ENCODE results near the gene CFHR4.
"Not testable (repeated sequence)": the region's sequence is repeated elsewhere in the genome, so short reads cannot be mapped to it uniquely, and the experiment has no call there.

The CFHR4 gene

DNA sequence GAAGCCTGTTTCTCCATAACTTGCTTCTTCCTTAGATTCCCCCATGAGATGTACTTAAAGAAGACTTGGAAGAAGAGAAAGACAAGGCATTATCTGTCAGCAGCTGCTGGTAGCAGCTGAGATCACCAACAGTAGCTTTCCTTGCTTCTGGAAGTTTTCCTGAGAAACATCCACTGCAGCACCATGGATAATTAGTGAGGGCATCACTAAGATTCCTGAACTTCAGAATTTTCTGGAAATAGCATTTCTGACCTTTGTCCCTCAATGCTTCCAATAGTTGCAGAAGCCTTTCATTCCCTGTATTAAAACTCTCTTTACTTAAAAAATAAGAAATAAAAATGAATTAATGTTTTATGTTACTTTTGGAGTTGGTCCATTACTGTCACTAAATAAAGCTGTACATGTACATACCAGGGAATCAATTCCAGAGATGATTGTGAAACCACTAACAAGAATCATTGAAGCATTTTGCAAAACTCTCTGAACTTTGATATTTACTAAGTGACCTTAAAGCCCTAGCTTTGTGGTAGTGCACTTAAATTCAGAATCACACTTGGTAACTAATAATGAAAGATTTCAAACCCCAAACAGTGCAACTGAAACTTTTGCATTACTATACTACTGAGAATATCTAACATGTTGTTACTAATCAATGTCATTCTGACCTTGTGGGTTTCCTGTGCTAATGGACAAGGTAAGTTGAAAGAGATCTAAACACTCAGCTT lies at the start of gene CFHR4:
CFHR4 (plus strand) TSS at position 538 of the 725 bp plus-strand sequence; CDS start at position 637, 99 bp downstream.
- DNase-seq, result no peak

DNA sequence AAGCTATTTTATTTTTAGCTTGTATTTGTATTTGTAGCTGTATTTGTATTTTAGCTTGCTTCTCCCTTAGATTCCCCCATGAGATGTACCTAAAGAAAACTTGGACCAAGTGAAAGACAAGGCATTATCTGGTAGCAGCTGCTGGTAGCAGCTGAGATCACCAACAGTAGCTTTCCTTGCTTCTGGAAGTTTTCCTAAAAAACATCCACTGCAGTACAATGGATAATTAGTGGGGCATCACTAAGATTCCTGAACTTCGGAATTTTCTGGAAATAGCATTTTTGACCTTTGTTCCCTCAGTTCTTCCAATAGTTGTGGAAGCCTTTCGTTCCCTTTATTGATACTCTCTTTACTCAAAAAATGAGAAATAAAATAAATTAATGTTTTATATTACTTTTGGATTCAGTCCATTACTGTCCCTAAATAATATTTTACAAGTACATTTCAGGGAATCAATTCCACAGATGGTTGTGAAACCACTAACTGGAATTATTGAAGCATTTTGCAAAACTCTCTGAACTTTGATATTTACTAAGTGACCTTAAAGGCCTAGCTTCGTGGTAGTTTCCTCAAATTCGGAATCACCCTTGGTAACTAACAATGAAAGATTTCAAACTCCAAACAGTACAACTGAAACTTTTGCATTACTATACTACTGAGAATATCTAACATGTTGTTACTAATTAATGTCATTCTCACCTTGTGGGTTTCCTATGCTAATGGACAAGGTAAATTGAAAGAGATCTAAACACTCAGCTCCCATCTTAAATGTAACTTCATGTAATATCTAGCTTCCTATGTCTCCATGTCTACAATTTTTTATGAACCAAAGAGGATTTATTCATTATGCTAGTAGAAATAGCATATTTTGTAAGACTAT lies 38.0 kb upstream of the CFHR4 start:
- DNase-seq, result not testable (repeated sequence)

DNA sequence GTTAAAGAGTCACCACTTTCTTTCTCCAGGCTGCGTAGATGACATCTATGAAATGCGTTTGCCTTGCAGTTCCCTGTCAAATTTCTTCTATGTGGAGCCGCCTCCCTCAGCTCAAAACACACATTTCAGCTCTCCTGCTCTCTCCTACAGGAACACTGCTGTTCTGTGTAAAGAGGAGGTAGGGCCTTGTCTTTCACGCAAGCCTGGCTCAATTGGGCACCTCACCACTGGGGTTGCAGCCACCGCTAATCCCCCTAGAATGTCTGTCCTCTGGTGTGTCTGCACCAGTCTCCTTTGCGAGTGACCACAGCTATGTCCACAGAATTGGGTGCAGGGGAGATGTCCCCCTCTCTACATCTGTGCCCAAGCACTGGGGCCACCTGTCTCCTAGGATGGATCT lies 31.8 kb upstream of the CFHR4 start:
- DNase-seq, result no peak

DNA sequence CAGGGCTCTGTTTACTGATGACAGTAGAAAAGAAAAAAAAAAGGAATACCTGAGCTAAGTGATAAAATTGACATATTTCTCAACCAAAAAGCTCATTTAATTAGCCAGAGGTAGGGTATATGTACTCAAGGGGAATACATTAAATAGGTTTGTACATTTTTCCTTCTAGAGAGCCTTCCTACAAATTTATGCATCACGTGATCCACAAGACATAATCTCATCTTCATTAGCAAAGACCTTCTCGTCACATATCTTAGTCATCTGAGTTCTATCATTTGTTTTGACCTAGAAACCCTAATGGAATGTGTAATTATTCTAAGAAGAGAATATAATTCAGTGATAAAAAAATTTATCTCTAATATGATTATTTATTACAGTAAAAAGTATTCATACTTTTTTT lies 30.7 kb upstream of the CFHR4 start:
- no peak for DNase-seq

DNA sequence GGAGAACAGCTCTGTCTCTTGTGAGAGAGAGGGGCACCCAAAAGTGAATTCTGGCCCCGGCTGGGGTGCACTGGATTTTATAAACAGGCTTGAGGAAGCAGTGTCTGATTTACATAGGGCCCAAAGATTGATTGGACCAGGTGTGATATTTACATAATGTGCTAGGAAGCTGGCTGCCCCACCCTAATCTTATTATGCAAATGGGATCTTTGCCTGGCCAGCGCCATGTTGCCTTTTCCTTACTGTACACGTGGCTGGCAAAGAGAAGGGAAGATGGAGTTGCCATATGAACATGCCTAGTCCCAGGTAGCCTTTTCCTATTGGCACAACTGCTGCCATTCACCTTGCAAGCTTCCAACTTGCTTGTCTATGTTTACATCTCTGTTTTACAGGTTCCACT lies 29.0 kb upstream of the CFHR4 start:
- DNase-seq, result no peak

DNA sequence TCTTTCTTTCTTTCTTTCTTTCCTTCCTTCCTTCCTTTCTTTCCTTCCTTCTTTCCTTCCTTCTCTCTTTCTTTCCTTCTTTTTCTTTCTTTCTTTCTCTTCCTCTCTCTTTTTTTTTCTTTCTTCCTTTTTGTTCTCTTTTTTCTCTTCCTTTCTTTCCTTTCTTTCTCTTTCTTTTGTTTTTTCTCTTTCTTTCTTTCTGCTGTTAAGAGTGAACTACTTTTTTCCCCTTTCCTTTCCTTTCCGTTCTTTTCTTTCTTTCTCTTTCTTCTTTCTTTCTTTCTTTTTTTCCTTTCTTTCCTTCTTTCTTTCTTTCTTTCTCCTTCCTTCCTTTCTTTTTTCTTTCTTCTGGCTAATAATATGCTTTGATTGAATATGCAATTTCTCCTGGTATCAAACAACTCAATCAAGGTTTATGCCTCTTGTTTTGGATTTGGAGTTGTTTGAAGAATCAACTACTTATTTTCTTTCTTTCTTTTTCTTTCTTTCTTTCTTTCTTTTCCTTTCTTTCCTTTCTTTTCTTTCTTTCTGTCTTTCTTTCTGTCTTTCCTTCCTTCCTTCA lies 27.4 kb upstream of the CFHR4 start:
- no peak for DNase-seq

DNA sequence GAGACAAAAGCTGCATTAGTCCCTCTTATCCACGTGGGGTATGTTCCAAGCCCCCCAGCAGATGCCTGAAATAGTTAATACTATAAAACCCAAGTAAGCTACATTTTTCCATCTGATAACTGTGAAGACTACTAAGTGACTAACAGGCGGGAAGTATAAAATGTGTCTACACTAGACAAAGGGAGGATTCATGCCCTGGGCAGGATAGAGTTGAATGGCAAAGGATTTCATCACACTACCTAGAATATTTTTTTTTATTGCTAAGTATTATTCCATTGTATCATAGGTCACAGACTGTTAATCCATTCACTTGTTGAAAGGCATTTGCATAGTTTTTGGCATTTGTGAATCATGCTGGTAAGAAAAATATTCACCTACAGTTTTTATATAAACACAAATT lies 26.4 kb upstream of the CFHR4 start:
- no peak for DNase-seq

DNA sequence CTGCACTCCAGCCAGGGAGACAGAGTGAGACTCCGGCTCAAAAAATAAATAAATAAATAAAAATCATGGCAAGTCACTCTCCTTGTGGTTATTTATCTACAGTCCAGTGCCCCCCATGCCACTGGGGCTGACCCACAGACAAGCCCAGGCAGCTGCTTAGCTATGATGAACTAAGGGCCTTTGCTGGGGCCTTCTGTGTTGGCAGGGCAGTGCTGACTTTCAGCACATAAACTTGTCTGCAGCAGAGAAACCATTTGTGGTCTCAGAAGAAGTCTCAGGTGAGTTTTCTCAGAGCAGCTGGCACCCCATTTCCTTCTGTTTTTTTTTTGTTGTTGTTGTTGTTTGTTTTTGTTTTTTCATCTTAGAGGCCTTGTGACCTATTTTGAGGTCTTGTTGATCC lies 20.9 kb upstream of the CFHR4 start:
- no peak for DNase-seq

DNA sequence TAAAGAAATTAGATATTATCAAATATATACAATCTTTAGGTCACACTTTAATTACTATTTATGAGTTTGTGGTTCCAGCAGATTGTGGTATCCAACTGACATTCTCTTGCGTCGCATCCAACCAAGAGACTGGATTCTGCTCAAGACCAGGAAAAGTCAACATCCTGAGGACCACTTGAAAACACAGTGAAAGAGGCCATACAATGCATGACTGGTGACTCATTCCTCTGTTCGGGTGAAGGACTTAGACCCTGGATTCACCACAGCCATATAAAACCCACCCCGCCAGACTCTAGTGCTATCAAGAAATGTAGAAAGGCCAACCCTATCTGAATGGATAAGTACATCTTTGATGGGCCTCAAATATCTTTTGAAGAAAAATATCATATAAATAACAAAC lies 14.5 kb upstream of the CFHR4 start:
- no peak for DNase-seq

DNA sequence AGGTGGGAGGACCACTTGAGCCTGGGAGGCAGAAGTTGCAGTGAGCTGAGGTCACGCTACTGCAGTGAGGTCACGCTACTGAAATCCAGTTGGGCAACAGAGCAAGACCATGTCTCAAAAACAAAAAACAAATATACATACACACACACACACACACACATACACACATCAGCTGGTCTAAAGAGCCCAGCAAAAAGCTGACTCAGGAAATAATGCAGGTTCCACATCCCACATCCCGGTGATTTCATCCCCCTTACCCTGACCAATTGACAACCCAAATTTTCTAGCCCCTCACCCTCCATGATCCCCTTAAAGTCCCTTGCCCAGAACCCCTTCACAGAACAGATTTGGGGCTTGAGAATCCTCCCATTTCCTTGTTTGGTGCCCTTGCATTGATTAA lies 11.9 kb upstream of the CFHR4 start:
- no peak for DNase-seq

DNA sequence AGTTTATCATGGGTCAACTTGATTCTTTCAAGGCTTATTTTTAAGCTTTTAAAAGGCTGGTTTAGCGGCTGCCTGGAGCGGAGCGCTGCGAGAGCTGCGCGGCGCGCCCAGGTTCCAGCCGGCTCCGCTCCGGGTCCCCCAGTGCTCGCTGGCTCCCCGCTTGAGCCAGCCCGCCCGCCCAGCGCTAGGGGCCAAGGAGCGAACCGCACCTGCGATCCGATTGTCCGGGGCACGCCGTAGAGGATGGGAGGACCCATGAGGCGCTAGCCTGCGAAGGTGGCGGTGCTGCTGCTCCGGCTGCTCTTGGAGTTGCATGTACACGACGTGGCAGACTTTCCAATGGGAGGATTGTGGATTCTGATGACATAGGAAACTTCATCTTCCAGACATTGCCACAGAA lies 9.9 kb upstream of the CFHR4 start:
- no peak for DNase-seq

DNA sequence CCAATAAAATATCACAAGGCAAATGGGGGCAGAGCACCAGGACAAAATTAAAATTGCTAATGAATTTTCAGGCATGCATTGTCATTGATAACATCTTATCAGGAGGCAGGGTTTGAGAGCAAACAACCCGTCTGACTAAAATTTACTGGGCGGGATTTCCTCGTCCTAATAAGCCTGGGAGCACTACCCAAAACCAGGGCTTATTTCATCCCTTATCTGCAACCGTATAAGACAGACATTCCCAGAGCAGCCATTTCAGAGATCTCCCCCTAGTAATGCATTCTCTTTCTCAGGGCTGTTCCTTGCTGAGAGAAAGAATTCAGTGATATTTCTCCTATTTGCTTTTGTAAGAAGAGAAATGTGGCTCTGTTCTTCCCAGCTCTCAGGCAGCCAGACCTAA lies 1.3 kb upstream of the CFHR4 start:
- not testable (repeated sequence) for DNase-seq

DNA sequence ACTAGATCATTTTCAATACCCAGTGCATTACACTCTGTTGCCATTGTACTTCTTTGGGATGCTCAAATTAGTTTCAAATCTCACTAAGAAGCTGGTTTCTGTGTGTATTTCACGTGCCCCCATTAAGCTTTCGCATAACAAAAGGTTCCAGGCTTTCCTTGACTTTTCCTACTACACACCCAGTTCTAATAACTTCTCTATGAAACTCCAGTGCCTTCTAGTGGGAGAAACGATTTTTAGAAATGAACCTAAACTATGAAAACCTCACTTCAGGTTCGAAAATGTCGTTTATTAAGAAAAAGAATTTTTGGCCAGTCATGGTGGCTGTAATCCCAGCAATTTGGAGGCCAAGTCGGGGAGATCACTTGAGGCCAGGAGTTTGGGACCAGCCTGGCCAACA lies 2.8 kb downstream of the CFHR4 start:
- no peak for DNase-seq

DNA sequence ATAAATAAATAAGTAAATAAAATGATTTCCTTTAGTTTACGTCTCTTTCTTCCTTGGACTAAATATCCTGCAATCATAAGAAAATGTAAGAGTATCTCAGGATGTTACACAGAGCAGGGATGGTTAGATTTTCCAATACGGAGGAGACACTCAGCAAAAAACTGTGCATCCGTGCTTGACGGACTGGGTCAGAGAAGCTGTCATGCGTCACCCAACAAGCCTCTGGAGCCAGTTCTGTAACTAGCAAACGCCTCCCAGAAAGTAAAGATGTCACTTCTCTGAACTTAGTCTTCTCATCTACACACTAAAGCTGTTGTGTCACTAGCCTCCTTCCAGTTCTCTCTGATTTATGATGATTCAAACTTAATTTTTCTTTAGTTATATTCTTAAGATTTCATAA lies 3.4 kb downstream of the CFHR4 start:
- no peak for DNase-seq

DNA sequence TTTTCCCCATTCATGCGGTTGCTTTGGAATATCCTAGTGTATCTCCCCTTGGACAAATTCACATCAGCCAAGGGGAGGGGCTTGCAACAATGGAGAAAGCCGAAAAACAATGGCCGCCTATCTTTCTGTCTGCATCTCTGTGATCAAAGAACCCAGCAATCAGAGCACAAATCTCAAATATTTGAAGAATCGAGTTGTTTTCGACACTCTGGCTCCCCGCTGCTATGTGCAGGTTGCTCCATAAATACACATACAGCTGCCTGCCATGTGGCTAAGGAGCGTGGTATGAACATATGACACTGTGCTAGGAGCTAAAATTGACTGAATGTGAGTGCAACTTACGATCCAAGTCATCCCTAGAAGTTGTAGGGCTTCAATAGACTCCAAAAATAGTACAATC lies 8.5 kb downstream of the CFHR4 start:
- no peak for DNase-seq

DNA sequence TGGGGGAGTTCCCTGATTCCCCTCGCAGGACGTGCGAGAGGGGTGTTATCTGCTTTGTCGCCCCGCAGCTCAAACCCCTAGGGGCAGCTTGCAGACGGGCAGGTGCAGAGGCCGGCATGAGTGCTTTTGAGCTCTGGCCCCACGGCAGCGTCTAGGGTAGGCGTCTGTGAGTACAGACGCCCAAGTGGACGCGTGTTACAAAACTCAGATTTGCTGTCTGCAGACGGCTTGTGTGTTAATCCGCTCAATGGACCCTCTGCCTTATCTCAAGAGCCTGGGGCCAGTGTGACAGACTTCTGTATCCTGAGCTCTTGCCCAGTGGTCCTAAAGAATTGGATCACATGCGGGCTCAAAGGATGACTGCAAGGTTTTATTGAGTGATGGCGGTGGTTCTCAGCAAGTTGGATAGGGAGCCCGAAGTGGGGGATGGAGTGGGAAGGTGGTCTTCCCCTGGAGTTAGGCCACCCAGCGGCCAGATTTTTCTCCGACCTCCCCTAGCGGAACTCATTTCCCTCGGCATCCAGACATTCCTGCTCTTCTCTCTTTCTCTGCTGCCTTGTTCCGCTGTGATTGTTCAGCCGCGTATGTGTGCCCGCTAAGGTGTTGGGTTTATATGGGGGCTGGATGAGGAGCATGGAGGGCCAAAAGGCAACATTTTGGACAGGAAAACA lies 9.4 kb downstream of the CFHR4 start:
- no peak for DNase-seq

DNA sequence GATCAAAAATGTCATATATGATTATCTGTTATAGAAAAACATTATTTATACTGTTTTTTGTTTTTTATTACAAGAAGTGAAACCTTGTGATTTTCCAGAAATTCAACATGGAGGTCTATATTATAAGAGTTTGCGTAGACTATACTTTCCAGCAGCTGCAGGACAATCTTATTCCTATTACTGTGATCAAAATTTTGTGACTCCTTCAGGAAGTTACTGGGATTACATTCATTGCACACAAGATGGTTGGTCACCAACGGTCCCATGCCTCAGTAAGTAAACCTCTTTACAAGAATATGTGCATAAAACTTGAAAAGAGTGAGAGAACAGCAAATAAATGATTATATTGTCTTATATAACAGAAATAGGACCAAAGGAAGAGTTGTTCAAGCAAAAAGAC lies 14.5 kb downstream of the CFHR4 start:
- DNase-seq, result no peak

DNA sequence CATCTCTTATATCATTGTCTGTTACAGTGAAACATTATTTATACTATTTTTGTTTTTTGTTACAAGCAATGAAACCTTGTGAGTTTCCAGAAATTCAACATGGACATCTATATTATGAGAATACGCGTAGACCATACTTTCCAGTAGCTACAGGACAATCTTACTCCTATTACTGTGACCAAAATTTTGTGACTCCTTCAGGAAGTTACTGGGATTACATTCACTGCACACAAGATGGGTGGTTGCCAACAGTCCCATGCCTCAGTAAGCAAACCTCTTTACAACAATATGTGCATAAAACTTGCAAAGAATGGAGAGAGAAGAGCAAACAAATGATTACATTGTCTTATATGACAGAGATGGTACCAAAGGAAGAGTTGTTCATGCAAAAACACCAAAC lies 22.4 kb downstream of the CFHR4 start:
- no peak for DNase-seq

DNA sequence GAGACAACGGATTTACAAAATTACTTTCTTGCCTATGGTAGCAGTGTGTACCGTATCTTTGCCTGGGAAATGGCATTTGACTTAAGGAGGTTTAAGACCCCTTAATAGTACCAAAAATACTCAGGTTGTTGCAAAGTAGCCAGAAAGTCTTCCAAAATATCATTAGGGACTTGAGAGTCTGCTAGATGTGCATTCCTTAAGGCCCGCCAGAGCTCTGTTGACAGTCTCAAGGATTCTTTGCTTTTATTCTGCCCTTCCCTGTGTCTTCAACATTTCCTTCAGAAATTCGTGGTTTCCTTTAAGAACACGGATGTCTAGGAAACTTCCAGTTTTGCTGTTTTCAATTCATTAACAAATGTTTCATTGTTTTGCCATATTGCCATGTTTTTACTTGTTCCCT lies 24.4 kb downstream of the CFHR4 start:
- DNase-seq, result not testable (repeated sequence)

DNA sequence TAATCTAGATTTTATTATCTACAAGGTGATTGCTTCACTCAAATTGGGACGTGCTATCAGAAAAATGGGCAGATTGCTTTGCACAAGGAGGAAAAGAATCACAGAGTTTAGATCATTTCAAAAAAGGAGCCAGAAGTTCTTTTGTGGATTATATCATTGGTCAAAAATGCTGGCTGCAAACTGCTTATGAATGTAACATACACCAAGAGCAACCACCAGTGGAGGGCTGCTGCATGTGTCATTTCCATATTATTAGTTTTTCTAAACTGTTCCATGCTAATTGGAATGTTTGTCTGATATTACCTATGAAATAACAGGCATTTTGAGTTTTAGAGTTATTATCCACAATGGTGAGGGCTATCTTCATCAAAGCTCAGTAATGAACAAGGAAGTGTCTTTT lies 39.0 kb downstream of the CFHR4 start:
- DNase-seq, result not testable (repeated sequence)

DNA sequence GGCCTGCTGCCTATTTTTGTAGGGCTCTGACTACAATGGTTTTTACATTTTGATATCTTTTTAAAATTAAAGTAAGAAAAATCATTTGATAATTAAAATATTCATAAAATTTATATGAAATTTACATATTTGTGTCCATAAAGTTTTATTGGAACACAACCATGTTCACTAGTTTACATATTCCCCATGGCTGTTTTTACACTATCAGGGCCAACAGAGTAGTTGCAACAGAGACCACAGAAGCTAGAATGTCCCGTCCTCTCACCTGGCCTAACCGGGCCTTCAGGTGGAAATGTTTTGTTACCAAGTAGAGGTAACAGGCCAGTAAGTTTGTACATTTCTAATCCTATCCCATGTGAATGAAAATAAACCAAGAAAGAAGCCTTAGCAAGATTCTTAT lies 45.0 kb downstream of the CFHR4 start:
- not testable (repeated sequence) for DNase-seq

DNA sequence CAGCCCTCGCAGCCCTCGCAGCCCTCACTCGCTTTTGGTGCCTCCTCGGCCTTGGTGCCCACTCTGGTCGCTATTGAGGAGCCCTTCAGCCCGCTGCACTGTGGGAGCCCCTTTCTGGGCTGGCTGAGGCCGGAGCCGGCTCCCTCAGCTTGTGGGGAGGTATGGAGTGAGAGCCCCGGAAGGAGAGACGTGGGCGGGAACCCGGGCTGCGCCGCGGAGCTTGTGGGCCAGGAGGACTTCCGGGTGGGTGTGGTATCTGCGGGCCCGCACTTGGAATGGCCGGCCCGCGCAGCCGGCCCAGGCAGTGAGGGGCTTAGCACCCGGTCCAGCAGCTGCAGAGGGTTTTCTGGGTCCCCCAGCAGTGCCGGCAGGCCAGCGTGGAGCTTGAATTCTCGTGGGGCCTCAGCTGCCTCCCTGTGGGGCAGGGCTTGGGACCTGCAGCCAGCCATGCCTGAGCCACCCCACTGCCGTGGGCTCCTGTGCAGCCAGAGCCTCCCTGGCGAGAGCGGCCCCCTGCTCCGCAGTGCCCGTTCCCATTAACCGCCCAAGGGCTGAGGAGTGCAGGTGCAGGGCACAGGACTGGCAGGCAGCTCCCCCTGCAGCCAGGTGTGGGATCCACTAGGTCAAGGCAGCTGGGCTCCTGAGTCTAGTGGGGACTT lies 45.8 kb downstream of the CFHR4 start:
- no peak for DNase-seq

DNA sequence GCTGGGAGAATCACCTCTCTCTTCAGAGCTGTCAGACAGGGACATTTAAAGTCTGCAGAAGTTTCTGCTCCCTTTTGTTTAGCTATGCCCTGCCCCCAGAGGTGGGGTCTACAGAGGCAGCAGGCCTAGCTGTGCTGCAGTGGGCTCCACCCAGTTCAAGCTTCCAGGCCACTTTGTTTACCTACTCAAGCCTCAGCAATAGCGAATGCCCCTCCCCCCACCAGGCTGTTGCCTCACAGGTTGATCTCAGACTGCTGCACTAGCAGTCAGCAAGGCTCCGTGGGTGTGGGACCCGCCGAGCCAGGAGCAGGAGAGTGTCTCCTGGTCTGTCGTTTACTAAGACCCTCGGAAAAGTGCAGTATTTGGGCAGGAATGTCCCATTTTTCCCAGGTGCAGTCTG lies 53.6 kb downstream of the CFHR4 start:
- DNase-seq, result not testable (repeated sequence)

Data from NCI-H1436 (cell line).